RWPE1 (cell line): ENCODE data around the gene KAZN.

Experiments used
- CTCF ChIA-PET: fragments of 350-600 bp; sonication (Branson Sonifier 250); formaldehyde crosslinking; extraction: SDS; loops from one replicate; lab custom pipeline; 2021; lab: Yijun Ruan, JAX
- POLR2A ChIA-PET: fragments of 400-600 bp; formaldehyde crosslinking; extraction: SDS; loops from one replicate; lab custom pipeline; 2020; ENCODE audit warnings: antibody characterized with exemption; ENCODE audit not compliant: low non-redundant PET; lab: Yijun Ruan, JAX
- DNase-seq: peaks from one replicate; pipeline ENCODE4 v3.0.0; 2012; ENCODE audit warnings: low spot score
- H3K27ac ChIP-seq: fragments of 450-650 bp; 2 replicates; pipeline ENCODE4 v1.5.1; 2017
- TF ChIP-seq, protein P1 (sequence below): fragments of 450-650 bp; conservative IDR thresholded peaks from 2 replicates; pipeline ENCODE4 v1.5.1; 2017; ENCODE audit warnings: low read depth, mild to moderate bottlenecking

Gene KAZN

DNA sequence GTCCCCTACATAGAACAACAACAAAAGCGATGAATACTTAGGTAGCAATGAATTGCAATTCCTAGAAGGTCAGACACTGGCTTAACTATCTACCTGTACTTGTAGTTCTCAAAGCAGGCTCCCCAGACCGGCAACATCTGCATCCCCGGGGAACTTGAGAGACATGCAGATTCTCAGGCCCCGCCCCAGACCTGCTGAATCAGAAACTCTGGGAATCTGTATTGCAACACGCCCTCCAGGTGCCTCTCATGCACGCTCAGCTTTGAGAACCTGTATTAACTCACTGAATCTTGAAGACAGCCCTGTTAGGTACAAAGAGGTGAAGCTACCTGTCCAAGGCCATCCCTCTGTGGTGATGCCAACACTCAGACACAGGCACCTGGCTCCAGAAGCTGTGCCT is 128.1 kb downstream of the KAZN start:
- DNase-seq: no peak
- ChIA-PET POLR2A (no interaction called here), CTCF (interaction anchor here (0.7 kb wide), 1 partner anchor 296 kb away, joined by 3 read pairs; no protein-coding TSS in a partner anchor)
- no peak overlapping the region for H3K27ac ChIP-seq
- TF ChIP-seq, protein P1, sequence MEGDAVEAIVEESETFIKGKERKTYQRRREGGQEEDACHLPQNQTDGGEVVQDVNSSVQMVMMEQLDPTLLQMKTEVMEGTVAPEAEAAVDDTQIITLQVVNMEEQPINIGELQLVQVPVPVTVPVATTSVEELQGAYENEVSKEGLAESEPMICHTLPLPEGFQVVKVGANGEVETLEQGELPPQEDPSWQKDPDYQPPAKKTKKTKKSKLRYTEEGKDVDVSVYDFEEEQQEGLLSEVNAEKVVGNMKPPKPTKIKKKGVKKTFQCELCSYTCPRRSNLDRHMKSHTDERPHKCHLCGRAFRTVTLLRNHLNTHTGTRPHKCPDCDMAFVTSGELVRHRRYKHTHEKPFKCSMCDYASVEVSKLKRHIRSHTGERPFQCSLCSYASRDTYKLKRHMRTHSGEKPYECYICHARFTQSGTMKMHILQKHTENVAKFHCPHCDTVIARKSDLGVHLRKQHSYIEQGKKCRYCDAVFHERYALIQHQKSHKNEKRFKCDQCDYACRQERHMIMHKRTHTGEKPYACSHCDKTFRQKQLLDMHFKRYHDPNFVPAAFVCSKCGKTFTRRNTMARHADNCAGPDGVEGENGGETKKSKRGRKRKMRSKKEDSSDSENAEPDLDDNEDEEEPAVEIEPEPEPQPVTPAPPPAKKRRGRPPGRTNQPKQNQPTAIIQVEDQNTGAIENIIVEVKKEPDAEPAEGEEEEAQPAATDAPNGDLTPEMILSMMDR: no peak

DNA sequence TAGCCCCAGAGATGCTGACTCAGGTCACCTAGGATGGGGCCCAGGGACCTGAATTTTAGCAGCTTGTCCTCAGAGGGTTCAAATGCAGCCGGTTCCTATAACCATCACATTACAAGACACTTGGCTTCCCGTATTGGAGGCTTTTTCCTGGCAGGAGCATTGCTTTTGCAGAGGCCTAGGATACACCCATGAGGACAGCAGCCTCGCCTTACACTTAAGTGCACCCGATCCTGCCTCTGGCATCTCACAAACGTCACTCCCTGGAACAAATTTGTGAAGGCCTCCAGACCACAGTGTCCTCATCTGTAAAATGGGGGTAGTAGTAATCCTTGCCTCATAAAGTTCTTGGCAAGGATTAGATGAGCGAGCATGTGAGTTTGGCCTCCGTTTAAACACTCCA is 130.0 kb downstream of the KAZN start:
- CTCF ChIA-PET: no interaction called here
- H3K27ac ChIP-seq: no peak overlapping the region
- DNase-seq: no peak
- TF ChIP-seq, protein P1: no peak
- POLR2A ChIA-PET: no interaction called here

DNA sequence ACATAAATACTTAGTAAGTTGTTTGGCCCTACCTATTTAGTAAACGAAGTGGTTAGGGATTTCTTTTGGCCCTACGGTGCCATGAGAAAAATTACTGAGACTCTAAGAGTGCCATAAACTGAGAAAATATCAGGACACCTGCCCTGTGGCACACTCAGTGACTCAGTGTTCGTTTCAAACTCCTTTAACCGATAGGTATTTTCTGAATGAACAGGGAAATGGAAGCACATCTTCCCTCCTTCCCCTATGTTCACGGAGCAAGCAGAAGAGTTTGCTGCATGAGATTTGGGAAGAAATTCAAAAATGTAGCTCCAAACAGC is 134.2 kb downstream of the KAZN start:
- H3K27ac ChIP-seq: peak overlapping the region; percentile 92
- DNase-seq: no peak
- TF ChIP-seq, protein P1: no peak
- ChIA-PET POLR2A (no interaction called here), CTCF (interaction anchor here (0.7 kb wide), 1 partner anchor 432 kb away, joined by 3 read pairs; no protein-coding TSS in a partner anchor)

DNA sequence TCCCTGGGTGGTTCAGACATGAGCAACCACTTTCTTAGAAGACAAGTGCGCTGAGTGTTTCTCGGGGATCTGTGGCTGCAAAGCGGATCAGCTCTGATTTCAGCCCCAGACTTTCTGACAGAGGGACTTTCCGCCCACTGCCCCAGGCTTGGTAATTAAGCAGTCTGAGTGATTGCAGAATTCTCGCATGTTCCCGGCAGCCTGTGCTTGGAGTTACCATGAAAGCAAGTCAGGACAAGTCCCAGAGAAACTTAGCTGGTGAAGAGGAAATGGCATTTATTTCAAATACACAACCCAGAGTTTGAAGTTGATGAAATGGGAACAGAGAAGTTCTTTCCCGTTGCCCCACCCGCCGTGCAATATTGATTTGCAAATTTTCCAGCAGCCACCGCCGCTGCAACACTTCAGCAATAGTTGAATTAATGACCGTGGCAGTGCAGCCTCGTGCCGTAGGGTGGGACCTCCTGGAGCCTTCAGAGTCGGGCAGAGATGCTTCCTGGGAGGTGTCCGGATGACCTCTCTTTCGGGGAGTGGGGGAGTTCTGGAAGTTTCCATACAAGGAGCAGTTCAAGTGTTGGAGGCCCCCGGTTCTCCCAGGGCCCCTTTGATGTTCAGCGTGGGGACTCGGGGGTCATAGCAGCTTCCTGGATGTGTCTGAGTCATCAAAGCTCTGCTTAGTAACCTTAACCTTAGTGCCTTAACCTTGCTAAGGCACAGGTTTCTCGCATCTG is 134.7 kb downstream of the KAZN start:
- TF ChIP-seq, protein P1: no peak
- POLR2A ChIA-PET: interaction anchor here (0.6 kb wide), 1 partner anchor 56 kb away, joined by 6 read pairs; no protein-coding TSS in a partner anchor
- CTCF ChIA-PET: interaction anchor here (0.6 to 1.0 kb wide), 3 partner anchors 254 to 619 kb away, joined by 3 read pairs; no protein-coding TSS in a partner anchor
- DNase-seq: peak; percentile 95
- peak overlapping the region; percentile 92 for H3K27ac ChIP-seq

DNA sequence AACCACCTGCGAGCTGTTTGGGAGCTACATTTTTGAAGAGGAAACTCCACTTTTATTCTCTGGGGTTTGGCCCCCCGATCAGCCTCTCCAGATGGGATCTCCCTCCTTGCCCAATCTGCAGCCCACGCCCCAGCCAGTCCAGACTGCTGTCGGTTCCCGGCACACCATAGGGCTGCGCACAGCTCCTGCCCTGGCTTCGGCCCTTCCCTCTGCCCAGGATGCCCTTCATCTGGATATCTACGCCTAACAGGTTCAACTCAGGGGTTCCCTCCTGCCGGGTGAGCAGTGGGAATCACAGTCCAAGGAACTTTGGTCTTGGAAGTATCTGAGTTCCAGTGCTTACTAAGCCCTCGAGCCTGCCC is 135.3 kb downstream of the KAZN start:
- H3K27ac ChIP-seq: peak overlapping the region; percentile 92
- ChIA-PET CTCF (interaction anchor here (0.6 to 1.0 kb wide), 2 partner anchors 253 to 620 kb away, joined by 3 read pairs; no protein-coding TSS in a partner anchor), POLR2A (interaction anchor here (0.6 kb wide), 1 partner anchor 56 kb away, joined by 6 read pairs; no protein-coding TSS in a partner anchor)
- TF ChIP-seq, protein P1: no peak
- no peak for DNase-seq

DNA sequence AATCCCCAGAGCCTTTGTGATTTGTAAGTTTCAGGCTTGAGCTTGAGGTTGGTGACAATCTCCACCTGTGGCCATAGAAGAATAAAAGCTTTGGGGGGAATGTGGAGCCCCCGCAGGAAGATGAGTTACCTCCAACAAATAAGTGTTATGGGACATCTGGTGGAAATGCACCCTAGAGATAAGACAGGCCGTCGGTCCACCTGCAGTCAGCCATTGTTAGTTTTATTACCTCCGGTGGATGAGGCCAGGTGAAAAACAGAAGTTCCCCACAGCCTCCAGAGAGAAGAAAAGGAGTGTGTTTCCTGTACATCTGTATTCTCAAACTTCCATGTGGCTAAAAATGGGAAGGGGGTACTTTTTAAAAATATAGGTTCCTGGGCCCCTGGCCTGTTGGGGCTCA is 137.4 kb downstream of the KAZN start:
- no peak for DNase-seq
- H3K27ac ChIP-seq: no peak overlapping the region
- POLR2A ChIA-PET: no interaction called here
- CTCF ChIA-PET: no interaction called here
- TF ChIP-seq, protein P1: no peak
